ENCODE results near the gene ALOX12B.
"Not testable (repeated sequence)": the region's sequence is repeated elsewhere in the genome, so short reads cannot be mapped to it uniquely, and the experiment has no call there.

The ALOX12B gene

GRCh38 chr17:8109661-8110455 lies 22.3 kb upstream of the ALOX12B start:
- Histone ChIP-seq H3K4me1 (ENCODE audit: control extremely low read depth in 1 of 4, control insufficient read depth in 4 of 4, insufficient read depth in 4 of 4, low read length in 3 of 4) (peaks cover 0 to 21% (median 16%) of the 10 kb centered on the region in 4 experiments), H3K36me3 (ENCODE audit: control insufficient read depth in 4 of 4, insufficient read depth in 4 of 4, low read length in 3 of 4) (no peaks in the 10 kb centered on the region), H3K9me3 (ENCODE audit: control extremely low read depth in 1 of 5, control insufficient read depth in 4 of 5, insufficient read depth in 2 of 5, low read depth in 1 of 5, low read length in 4 of 5) (no peaks in the 10 kb centered on the region), H3K4me3 (ENCODE audit: control insufficient read depth in 1 of 7, extremely low read depth in 1 of 7, insufficient read depth in 4 of 7, low read depth in 2 of 7, low read length in 6 of 7) (peak overlapping the region in 6 of 7 experiments; percentile 8 to 75 (median 57)), H3K27me3 (replicated peaks in 2 of 5; ENCODE audit: control insufficient read depth in 4 of 5, insufficient read depth in 5 of 5, low read length in 4 of 5) (peaks cover 2 to 16% (median 2%) of the 10 kb centered on the region in 5 experiments), H3K27ac (ENCODE audit: insufficient read depth in 1 of 2, low read depth in 1 of 2, low read length in 2 of 2, poor library complexity in 1 of 2, severe bottlenecking in 2 of 2) (no peak overlapping the region)
- WGBS (ENCODE audit: insufficient coverage), result 16% methylated on average over 50 of the region's 63 CpGs
- peak; percentile 55 to 76 (median 71) for DNase-seq
- ChIA-PET POLR2A (interaction anchor here (0.9 kb wide), 1 partner anchor 64 kb away, joined by 3 read pairs; no protein-coding TSS in a partner anchor), CTCF (interaction anchor here (0.7 to 13.8 kb wide), 14 partner anchors 9 to 52 kb away, joined by 3 to 206 read pairs (median 12); partner anchors contain the start of genes ALOX12B, ALOXE3 and HES7)

GRCh38 chr17:8108972-8109660 lies 21.6 kb upstream of the ALOX12B start:
- peaks cover 0 to 8% (median 2%) of the 10 kb centered on the region in 5 experiments for H3K27me3 ChIP-seq (replicated peaks in 2 of 5; ENCODE audit: control insufficient read depth in 4 of 5, insufficient read depth in 5 of 5, low read length in 4 of 5)
- no peak overlapping the region for H3K4me3 ChIP-seq (ENCODE audit: control insufficient read depth in 1 of 7, extremely low read depth in 1 of 7, insufficient read depth in 4 of 7, low read depth in 2 of 7, low read length in 6 of 7)
- no peak for DNase-seq
- no peaks in the 10 kb centered on the region for H3K36me3 ChIP-seq (ENCODE audit: control insufficient read depth in 4 of 4, insufficient read depth in 4 of 4, low read length in 3 of 4)
- H3K27ac ChIP-seq (ENCODE audit: insufficient read depth in 1 of 2, low read depth in 1 of 2, low read length in 2 of 2, poor library complexity in 1 of 2, severe bottlenecking in 2 of 2), result no peak overlapping the region
- 95% methylated on average over 26 of the region's 33 CpGs for WGBS (ENCODE audit: insufficient coverage)
- POLR2A ChIA-PET, result no interaction called here
- CTCF ChIA-PET, result interaction anchor here (1.0 to 13.8 kb wide), 14 partner anchors 8 to 51 kb away, joined by 3 to 206 read pairs (median 12); partner anchors contain the start of genes ALOX12B, ALOXE3 and HES7
- H3K4me1 ChIP-seq (ENCODE audit: control extremely low read depth in 1 of 4, control insufficient read depth in 4 of 4, insufficient read depth in 4 of 4, low read length in 3 of 4), result peaks cover 0 to 21% (median 17%) of the 10 kb centered on the region in 4 experiments
- H3K9me3 ChIP-seq (ENCODE audit: control extremely low read depth in 1 of 5, control insufficient read depth in 4 of 5, insufficient read depth in 2 of 5, low read depth in 1 of 5, low read length in 4 of 5), result no peaks in the 10 kb centered on the region

GRCh38 chr17:8106980-8107379 lies 19.5 kb upstream of the ALOX12B start:
- not testable (repeated sequence) for H3K36me3 ChIP-seq (ENCODE audit: control insufficient read depth in 4 of 4, insufficient read depth in 4 of 4, low read length in 3 of 4); H3K4me3 ChIP-seq (ENCODE audit: control insufficient read depth in 1 of 7, extremely low read depth in 1 of 7, insufficient read depth in 4 of 7, low read depth in 2 of 7, low read length in 6 of 7); H3K27me3 ChIP-seq (replicated peaks in 2 of 5; ENCODE audit: control insufficient read depth in 4 of 5, insufficient read depth in 5 of 5, low read length in 4 of 5); H3K9me3 ChIP-seq (ENCODE audit: control extremely low read depth in 1 of 5, control insufficient read depth in 4 of 5, insufficient read depth in 2 of 5, low read depth in 1 of 5, low read length in 4 of 5); DNase-seq; H3K27ac ChIP-seq (ENCODE audit: insufficient read depth in 1 of 2, low read depth in 1 of 2, low read length in 2 of 2, poor library complexity in 1 of 2, severe bottlenecking in 2 of 2)
- 100% methylated on average over 2 of the region's 4 CpGs for WGBS (ENCODE audit: insufficient coverage)
- CTCF ChIA-PET, result interaction anchor here (1.9 to 13.8 kb wide), 4 partner anchors 8 to 37 kb away, joined by 8 to 206 read pairs (median 44); partner anchors contain the start of genes ALOX12B and ALOXE3
- peaks cover 0 to 21% (median 17%) of the 10 kb centered on the region in 4 experiments for H3K4me1 ChIP-seq (ENCODE audit: control extremely low read depth in 1 of 4, control insufficient read depth in 4 of 4, insufficient read depth in 4 of 4, low read length in 3 of 4)
- POLR2A ChIA-PET, result interaction anchor here (1.0 kb wide), 1 partner anchor 13 kb away, joined by 5 read pairs; no protein-coding TSS in a partner anchor

GRCh38 chr17:8105957-8106398 lies 18.5 kb upstream of the ALOX12B start:
- ChIA-PET POLR2A (no interaction called here), CTCF (interaction anchor here (0.7 to 13.8 kb wide), 6 partner anchors 9 to 35 kb away, joined by 3 to 206 read pairs (median 7); partner anchors contain the start of genes ALOX12B and ALOXE3)
- WGBS (ENCODE audit: insufficient coverage), result 100% methylated on average over 5 of the region's 5 CpGs
- no peaks in the 10 kb centered on the region for H3K36me3 ChIP-seq (ENCODE audit: control insufficient read depth in 4 of 4, insufficient read depth in 4 of 4, low read length in 3 of 4)
- peaks cover 0 to 2% (median 0%) of the 10 kb centered on the region in 5 experiments for H3K27me3 ChIP-seq (replicated peaks in 2 of 5; ENCODE audit: control insufficient read depth in 4 of 5, insufficient read depth in 5 of 5, low read length in 4 of 5)
- no peak for DNase-seq
- H3K4me1 ChIP-seq (ENCODE audit: control extremely low read depth in 1 of 4, control insufficient read depth in 4 of 4, insufficient read depth in 4 of 4, low read length in 3 of 4), result peaks cover 0 to 21% (median 17%) of the 10 kb centered on the region in 4 experiments
- no peak overlapping the region for H3K4me3 ChIP-seq (ENCODE audit: control insufficient read depth in 1 of 7, extremely low read depth in 1 of 7, insufficient read depth in 4 of 7, low read depth in 2 of 7, low read length in 6 of 7)
- no peaks in the 10 kb centered on the region for H3K9me3 ChIP-seq (ENCODE audit: control extremely low read depth in 1 of 5, control insufficient read depth in 4 of 5, insufficient read depth in 2 of 5, low read depth in 1 of 5, low read length in 4 of 5)
- no peak overlapping the region for H3K27ac ChIP-seq (ENCODE audit: insufficient read depth in 1 of 2, low read depth in 1 of 2, low read length in 2 of 2, poor library complexity in 1 of 2, severe bottlenecking in 2 of 2)

- Histone ChIP-seq H3K4me3 (ENCODE audit: control insufficient read depth in 1 of 7, extremely low read depth in 1 of 7, insufficient read depth in 4 of 7, low read depth in 2 of 7, low read length in 6 of 7) (no peak overlapping the region), H3K4me1 (ENCODE audit: control extremely low read depth in 1 of 4, control insufficient read depth in 4 of 4, insufficient read depth in 4 of 4, low read length in 3 of 4) (peaks cover 0 to 14% (median 12%) of the 10 kb centered on the region in 4 experiments), H3K36me3 (ENCODE audit: control insufficient read depth in 4 of 4, insufficient read depth in 4 of 4, low read length in 3 of 4) (no peaks in the 10 kb centered on the region), H3K27me3 (replicated peaks in 2 of 5; ENCODE audit: control insufficient read depth in 4 of 5, insufficient read depth in 5 of 5, low read length in 4 of 5) (no peaks in the 10 kb centered on the region), H3K27ac (ENCODE audit: insufficient read depth in 1 of 2, low read depth in 1 of 2, low read length in 2 of 2, poor library complexity in 1 of 2, severe bottlenecking in 2 of 2) (no peak overlapping the region), H3K9me3 (ENCODE audit: control extremely low read depth in 1 of 5, control insufficient read depth in 4 of 5, insufficient read depth in 2 of 5, low read depth in 1 of 5, low read length in 4 of 5) (no peaks in the 10 kb centered on the region)
- 60% methylated on average over 8 of the region's 8 CpGs for WGBS (ENCODE audit: insufficient coverage)
- no peak for DNase-seq
- POLR2A ChIA-PET, result no interaction called here
- CTCF ChIA-PET, result interaction anchor here (0.7 to 13.8 kb wide), 12 partner anchors 8 to 44 kb away, joined by 3 to 206 read pairs (median 5); partner anchors contain the start of genes ALOX12B and ALOXE3
Measured at GRCh38 chr17:8104911-8105310, 17.4 kb upstream of the ALOX12B start.

- H3K27me3 ChIP-seq (replicated peaks in 2 of 5; ENCODE audit: control insufficient read depth in 4 of 5, insufficient read depth in 5 of 5, low read length in 4 of 5), result no peaks in the 10 kb centered on the region
- peaks cover 0 to 8% (median 5%) of the 10 kb centered on the region in 4 experiments for H3K4me1 ChIP-seq (ENCODE audit: control extremely low read depth in 1 of 4, control insufficient read depth in 4 of 4, insufficient read depth in 4 of 4, low read length in 3 of 4)
- CTCF ChIA-PET, result interaction anchor here (1.2 to 13.8 kb wide), 5 partner anchors 9 to 43 kb away, joined by 7 to 206 read pairs (median 16); partner anchors contain the start of genes ALOX12B and ALOXE3
- H3K4me3 ChIP-seq (ENCODE audit: control insufficient read depth in 1 of 7, extremely low read depth in 1 of 7, insufficient read depth in 4 of 7, low read depth in 2 of 7, low read length in 6 of 7), result no peak overlapping the region
- 100% methylated on average over 3 of the region's 4 CpGs for WGBS (ENCODE audit: insufficient coverage)
- POLR2A ChIA-PET, result no interaction called here
- DNase-seq, result no peak
- H3K9me3 ChIP-seq (ENCODE audit: control extremely low read depth in 1 of 5, control insufficient read depth in 4 of 5, insufficient read depth in 2 of 5, low read depth in 1 of 5, low read length in 4 of 5), result no peaks in the 10 kb centered on the region
- no peaks in the 10 kb centered on the region for H3K36me3 ChIP-seq (ENCODE audit: control insufficient read depth in 4 of 4, insufficient read depth in 4 of 4, low read length in 3 of 4)
- no peak overlapping the region for H3K27ac ChIP-seq (ENCODE audit: insufficient read depth in 1 of 2, low read depth in 1 of 2, low read length in 2 of 2, poor library complexity in 1 of 2, severe bottlenecking in 2 of 2)
Measured at GRCh38 chr17:8103549-8103948, 16.0 kb upstream of the ALOX12B start.
